ENCODE results near the gene GON4L.

DNA sequence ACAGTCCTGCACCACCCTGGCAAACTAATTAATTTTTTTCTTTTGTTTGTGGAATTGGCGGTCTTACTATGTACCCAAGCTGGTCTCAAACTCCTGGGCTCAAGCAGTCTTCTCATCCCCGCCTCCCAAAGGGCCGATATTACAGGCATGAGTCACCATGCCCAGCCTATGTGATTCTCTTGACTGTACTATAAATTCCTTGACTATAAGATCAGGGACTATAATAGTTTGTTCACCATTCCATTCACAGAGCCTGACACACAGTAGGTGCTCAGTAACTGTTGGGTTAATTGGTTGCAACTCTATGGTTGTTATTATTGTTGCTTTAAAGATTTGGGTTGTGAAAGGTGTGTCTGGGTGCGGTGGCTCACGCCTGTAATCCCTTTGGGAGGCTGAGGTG is 150.9 kb downstream of the GON4L start:
- TF ChIP-seq EZH2 (IDR thresholded peaks at IDR 0.05; ENCODE audit: low read length), result no peak
- TF ChIP-seq, protein P1, sequence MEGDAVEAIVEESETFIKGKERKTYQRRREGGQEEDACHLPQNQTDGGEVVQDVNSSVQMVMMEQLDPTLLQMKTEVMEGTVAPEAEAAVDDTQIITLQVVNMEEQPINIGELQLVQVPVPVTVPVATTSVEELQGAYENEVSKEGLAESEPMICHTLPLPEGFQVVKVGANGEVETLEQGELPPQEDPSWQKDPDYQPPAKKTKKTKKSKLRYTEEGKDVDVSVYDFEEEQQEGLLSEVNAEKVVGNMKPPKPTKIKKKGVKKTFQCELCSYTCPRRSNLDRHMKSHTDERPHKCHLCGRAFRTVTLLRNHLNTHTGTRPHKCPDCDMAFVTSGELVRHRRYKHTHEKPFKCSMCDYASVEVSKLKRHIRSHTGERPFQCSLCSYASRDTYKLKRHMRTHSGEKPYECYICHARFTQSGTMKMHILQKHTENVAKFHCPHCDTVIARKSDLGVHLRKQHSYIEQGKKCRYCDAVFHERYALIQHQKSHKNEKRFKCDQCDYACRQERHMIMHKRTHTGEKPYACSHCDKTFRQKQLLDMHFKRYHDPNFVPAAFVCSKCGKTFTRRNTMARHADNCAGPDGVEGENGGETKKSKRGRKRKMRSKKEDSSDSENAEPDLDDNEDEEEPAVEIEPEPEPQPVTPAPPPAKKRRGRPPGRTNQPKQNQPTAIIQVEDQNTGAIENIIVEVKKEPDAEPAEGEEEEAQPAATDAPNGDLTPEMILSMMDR (optimal IDR thresholded peaks at IDR 0.05 in 1 of 3, IDR thresholded peaks at IDR 0.05 in 1 of 3, conservative IDR thresholded peaks at IDR 0.05 in 1 of 3; ENCODE audit: extremely low read depth in 1 of 3, insufficient read depth in 2 of 3, low read length in 3 of 3), result no peak
